ENCODE results near the gene BASP1. TPM values are rescaled to one million over a fixed set of nuclear protein-coding genes. Genes with fewer than 3 reads are reported as not detected.

The BASP1 gene
- polyA plus RNA-seq, 1 donor from 2014 or later: 974 TPM

DNA sequence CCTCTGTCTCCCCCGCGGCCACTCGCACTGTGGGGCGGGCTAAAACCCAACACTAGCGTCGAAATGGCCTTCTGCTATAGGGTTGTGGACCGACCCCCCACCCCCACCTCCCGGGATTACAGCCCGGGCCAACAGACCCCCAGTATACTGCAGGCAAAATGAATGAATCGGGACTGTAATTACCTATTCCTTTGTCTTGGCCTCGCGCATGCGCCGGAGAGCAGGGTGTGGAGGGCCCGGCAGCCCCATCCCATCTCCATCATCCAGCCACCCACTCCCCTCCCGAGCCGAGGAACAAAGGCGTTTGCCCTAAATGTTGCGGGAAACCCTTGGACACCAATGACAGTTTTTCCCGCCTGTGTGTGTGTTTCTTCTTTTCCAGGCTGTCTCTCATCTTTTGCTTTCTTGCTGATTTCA lies 1.6 kb downstream of the BASP1 start:
- Histone ChIP-seq H3K9me3 (ENCODE audit: low read length) (no peaks in the 10 kb centered on the region), H3K4me2 (ENCODE audit: low read length) (peak overlapping the region; percentile 99), H4K20me1 (ENCODE audit: insufficient read depth) (peaks cover 20% of the 10 kb centered on the region), H3F3A (ENCODE audit: insufficient read depth, low read length, poor library complexity, severe bottlenecking) (peaks cover 13% of the 10 kb centered on the region), H2AFZ (ENCODE audit: low read depth, low read length) (peak overlapping the region; percentile 14), H3K9me2 (ENCODE audit: insufficient read depth, low read length) (no peaks in the 10 kb centered on the region), H3K9ac (ENCODE audit: low read length) (peak overlapping the region; percentile 100), H3K4me3 (ENCODE audit: low read length) (peak overlapping the region; percentile 85), H3K79me2 (replicated peaks; ENCODE audit: insufficient read depth, low read length) (peaks cover 81% of the 10 kb centered on the region), H3K36me3 (ENCODE audit: insufficient read depth, low read length) (peaks cover 3% of the 10 kb centered on the region), H3K27me3 (ENCODE audit: insufficient read depth, low read depth, low read length) (no peaks in the 10 kb centered on the region), H3K27ac (ENCODE audit: low read length) (peak overlapping the region; percentile 100)
- TF ChIP-seq, protein P1, sequence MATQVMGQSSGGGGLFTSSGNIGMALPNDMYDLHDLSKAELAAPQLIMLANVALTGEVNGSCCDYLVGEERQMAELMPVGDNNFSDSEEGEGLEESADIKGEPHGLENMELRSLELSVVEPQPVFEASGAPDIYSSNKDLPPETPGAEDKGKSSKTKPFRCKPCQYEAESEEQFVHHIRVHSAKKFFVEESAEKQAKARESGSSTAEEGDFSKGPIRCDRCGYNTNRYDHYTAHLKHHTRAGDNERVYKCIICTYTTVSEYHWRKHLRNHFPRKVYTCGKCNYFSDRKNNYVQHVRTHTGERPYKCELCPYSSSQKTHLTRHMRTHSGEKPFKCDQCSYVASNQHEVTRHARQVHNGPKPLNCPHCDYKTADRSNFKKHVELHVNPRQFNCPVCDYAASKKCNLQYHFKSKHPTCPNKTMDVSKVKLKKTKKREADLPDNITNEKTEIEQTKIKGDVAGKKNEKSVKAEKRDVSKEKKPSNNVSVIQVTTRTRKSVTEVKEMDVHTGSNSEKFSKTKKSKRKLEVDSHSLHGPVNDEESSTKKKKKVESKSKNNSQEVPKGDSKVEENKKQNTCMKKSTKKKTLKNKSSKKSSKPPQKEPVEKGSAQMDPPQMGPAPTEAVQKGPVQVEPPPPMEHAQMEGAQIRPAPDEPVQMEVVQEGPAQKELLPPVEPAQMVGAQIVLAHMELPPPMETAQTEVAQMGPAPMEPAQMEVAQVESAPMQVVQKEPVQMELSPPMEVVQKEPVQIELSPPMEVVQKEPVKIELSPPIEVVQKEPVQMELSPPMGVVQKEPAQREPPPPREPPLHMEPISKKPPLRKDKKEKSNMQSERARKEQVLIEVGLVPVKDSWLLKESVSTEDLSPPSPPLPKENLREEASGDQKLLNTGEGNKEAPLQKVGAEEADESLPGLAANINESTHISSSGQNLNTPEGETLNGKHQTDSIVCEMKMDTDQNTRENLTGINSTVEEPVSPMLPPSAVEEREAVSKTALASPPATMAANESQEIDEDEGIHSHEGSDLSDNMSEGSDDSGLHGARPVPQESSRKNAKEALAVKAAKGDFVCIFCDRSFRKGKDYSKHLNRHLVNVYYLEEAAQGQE (IDR thresholded peaks at IDR 0.05; ENCODE audit: borderline replicate concordance): peak; percentile 11
- no peak for TF ChIP-seq SMC3 (conservative IDR thresholded peaks at IDR 0.05; ENCODE audit: poor library complexity)
- peak; percentile 90 for TF ChIP-seq POLR2AphosphoS5 (IDR thresholded peaks at IDR 0.05)

DNA sequence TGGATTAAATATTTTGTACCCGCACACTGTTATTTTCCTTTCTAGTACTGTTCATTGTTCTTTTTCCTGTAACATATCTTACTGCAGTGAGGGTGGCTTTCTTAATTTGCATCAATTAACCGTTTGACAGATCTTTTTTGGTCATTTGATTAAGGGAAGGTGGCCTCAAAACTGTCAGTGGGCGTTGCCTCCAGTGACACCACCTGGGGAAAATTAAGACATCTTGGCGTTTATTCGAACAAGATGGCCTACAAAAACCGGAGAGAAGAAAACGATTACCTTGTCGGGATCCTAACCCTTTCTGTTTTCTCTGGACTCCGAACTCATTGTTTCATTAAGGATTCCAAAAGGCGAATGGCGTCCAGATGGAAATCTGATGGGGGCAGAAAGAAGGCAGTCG lies 2.0 kb downstream of the BASP1 start:
- peak overlapping the region; percentile 85 for H3K4me3 ChIP-seq (ENCODE audit: low read length)
- peak overlapping the region; percentile 100 for H3K9ac ChIP-seq (ENCODE audit: low read length)

GRCh38 chr5:17219992-17220391 lies 2.6 kb downstream of the BASP1 start:
- Histone ChIP-seq H3K9ac (ENCODE audit: low read length) (peak overlapping the region; percentile 100), H3K4me2 (ENCODE audit: low read length) (peak overlapping the region; percentile 99)
- TF ChIP-seq CTCF (IDR thresholded peaks at IDR 0.05; ENCODE audit: poor library complexity, severe bottlenecking): no peak
- TF ChIP-seq TAF1 (IDR thresholded peaks at IDR 0.05; ENCODE audit: low read depth): no peak
- no peak for TF ChIP-seq RAD21 (conservative IDR thresholded peaks at IDR 0.05)
- TF ChIP-seq SMC3 (conservative IDR thresholded peaks at IDR 0.05; ENCODE audit: poor library complexity): no peak
- no peak for TF ChIP-seq EP300 (conservative IDR thresholded peaks at IDR 0.05; ENCODE audit: poor library complexity, severe bottlenecking)
- TF ChIP-seq, protein P1 (IDR thresholded peaks at IDR 0.05; ENCODE audit: borderline replicate concordance): no peak

More for the DNA sequence above, 2.0 kb downstream of the BASP1 start:
- Histone ChIP-seq H3F3A (ENCODE audit: insufficient read depth, low read length, poor library complexity, severe bottlenecking) (peaks cover 13% of the 10 kb centered on the region), H3K36me3 (ENCODE audit: insufficient read depth, low read length) (peaks cover 3% of the 10 kb centered on the region), H3K9me2 (ENCODE audit: insufficient read depth, low read length) (no peaks in the 10 kb centered on the region), H3K27me3 (ENCODE audit: insufficient read depth, low read depth, low read length) (no peaks in the 10 kb centered on the region), H3K27ac (ENCODE audit: low read length) (peak overlapping the region; percentile 100), H3K9me3 (ENCODE audit: low read length) (no peaks in the 10 kb centered on the region), H3K79me2 (replicated peaks; ENCODE audit: insufficient read depth, low read length) (peaks cover 81% of the 10 kb centered on the region), H4K20me1 (ENCODE audit: insufficient read depth) (peaks cover 24% of the 10 kb centered on the region), H3K4me2 (ENCODE audit: low read length) (peak overlapping the region; percentile 99), H2AFZ (ENCODE audit: low read depth, low read length) (no peak overlapping the region)
- peak; percentile 46 for TF ChIP-seq TAF1 (IDR thresholded peaks at IDR 0.05; ENCODE audit: low read depth)
- TF ChIP-seq MXI1 (conservative IDR thresholded peaks at IDR 0.05; ENCODE audit: poor library complexity, severe bottlenecking): no peak
- TF ChIP-seq, protein P1 (IDR thresholded peaks at IDR 0.05; ENCODE audit: borderline replicate concordance): no peak

More at GRCh38 chr5:17219992-17220391, 2.6 kb downstream of the BASP1 start:
- peaks cover 30% of the 10 kb centered on the region for H4K20me1 ChIP-seq (ENCODE audit: insufficient read depth)
- peaks cover 6% of the 10 kb centered on the region for H3K36me3 ChIP-seq (ENCODE audit: insufficient read depth, low read length)
- no peaks in the 10 kb centered on the region for H3K27me3 ChIP-seq (ENCODE audit: insufficient read depth, low read depth, low read length)
- peaks cover 13% of the 10 kb centered on the region for H3F3A ChIP-seq (ENCODE audit: insufficient read depth, low read length, poor library complexity, severe bottlenecking)
- H3K4me3 ChIP-seq (ENCODE audit: low read length): peak overlapping the region; percentile 85
- no peaks in the 10 kb centered on the region for H3K9me3 ChIP-seq (ENCODE audit: low read length)
- H3K27ac ChIP-seq (ENCODE audit: low read length): peak overlapping the region; percentile 100
- H3K79me2 ChIP-seq (replicated peaks; ENCODE audit: insufficient read depth, low read length): peaks cover 81% of the 10 kb centered on the region
- H3K9me2 ChIP-seq (ENCODE audit: insufficient read depth, low read length): no peaks in the 10 kb centered on the region
- H2AFZ ChIP-seq (ENCODE audit: low read depth, low read length): no peak overlapping the region

Measured in neural cell (in vitro differentiated cells).